Hindlimb muscle (tissue), 1 donor: ENCODE results near the gene TMEM9. TPM values are rescaled to one million over a fixed set of nuclear protein-coding genes. Genes with fewer than 3 reads are reported as not detected.

ENCODE experiments used
- DNase-seq: peaks from one replicate; pipeline ENCODE4 v3.0.0-alpha.2; 2013
- polyA plus RNA-seq: library from polyadenylated mRNA; unstranded; fragments of 120-200 nt; gene quantifications from one replicate; pipeline ENCODE4 v1.2.1, GENCODE V29; 2013; ENCODE audit not compliant: insufficient read length

The TMEM9 gene
- 62.2 TPM for polyA plus RNA-seq

- peak; percentile 99 for DNase-seq
These were observed at the start of gene TMEM9 for GRCh38 chr1:201154389-201155165. TSS of gene TMEM9 (minus strand) at chr1:201154474. CDS start at chr1:201153923, 551 bp downstream.

- DNase-seq, result no peak
These were observed 44.3 kb upstream of the TMEM9 start for GRCh38 chr1:201198598-201198997.

- DNase-seq, result no peak
These were observed 39.8 kb upstream of the TMEM9 start for GRCh38 chr1:201194046-201194445.

GRCh38 chr1:201192261-201192788 is 38.1 kb upstream of the TMEM9 start:
- DNase-seq, result peak; percentile 47

- no peak for DNase-seq
These were observed 37.5 kb upstream of the TMEM9 start for GRCh38 chr1:201191653-201192260.

GRCh38 chr1:201190624-201191051 is 36.4 kb upstream of the TMEM9 start, which contains the start of gene IGFN1:
TSS of gene IGFN1 (plus strand) at chr1:201190824. CDS start at chr1:201193294, 2,470 bp downstream.
- DNase-seq, result no peak

GRCh38 chr1:201190005-201190404 is 35.7 kb upstream of the TMEM9 start:
- DNase-seq, result no peak

- no peak for DNase-seq
These were observed 34.8 kb upstream of the TMEM9 start for GRCh38 chr1:201189085-201189484.

GRCh38 chr1:201186192-201186591 is 31.9 kb upstream of the TMEM9 start:
- DNase-seq, result no peak

- DNase-seq, result no peak
These were observed 31.4 kb upstream of the TMEM9 start for GRCh38 chr1:201185527-201186128.

- no peak for DNase-seq
These were observed 30.8 kb upstream of the TMEM9 start for GRCh38 chr1:201185123-201185453.

GRCh38 chr1:201184307-201185122 is 30.2 kb upstream of the TMEM9 start:
- DNase-seq, result no peak

- DNase-seq, result no peak
These were observed 29.5 kb upstream of the TMEM9 start for GRCh38 chr1:201183753-201184152.

- DNase-seq, result no peak
These were observed 28.9 kb upstream of the TMEM9 start for GRCh38 chr1:201183209-201183608.

- DNase-seq, result no peak
These were observed 27.5 kb upstream of the TMEM9 start for GRCh38 chr1:201181726-201182125.

- no peak for DNase-seq
These were observed 27.0 kb upstream of the TMEM9 start for GRCh38 chr1:201181323-201181722.

- no peak for DNase-seq
These were observed 26.6 kb upstream of the TMEM9 start for GRCh38 chr1:201180901-201181300.

GRCh38 chr1:201180141-201180540 is 25.9 kb upstream of the TMEM9 start:
- no peak for DNase-seq

- no peak for DNase-seq
These were observed 24.4 kb upstream of the TMEM9 start for GRCh38 chr1:201178718-201179117.

GRCh38 chr1:201176940-201177339 is 22.7 kb upstream of the TMEM9 start:
- DNase-seq, result no peak

GRCh38 chr1:201175820-201176500 is 21.7 kb upstream of the TMEM9 start:
- no peak for DNase-seq

GRCh38 chr1:201173736-201174135 is 19.5 kb upstream of the TMEM9 start:
- DNase-seq, result no peak
